HepG2 (cell line): Measurements from ENCODE around the gene ADORA2B. TPM values are rescaled to one million over a fixed set of nuclear protein-coding genes. Genes with fewer than 3 reads are reported as not detected.

Source experiments
- ATAC-seq: fragments of 200-7000 bp; cut with Tn5 transposase; 3 replicates; pipeline ENCODE4 v1.9.1; 2020; ENCODE audit warnings: mild to moderate bottlenecking, moderate library complexity
- BruUV-seq: library from RNA; stranded (reverse); fragments of 400-500 nt; replicated peaks from 2 replicates; lab custom pipeline; 2021; lab: Mats Ljungman, UMichigan
- CTCF ChIA-PET: fragments of 300-600 bp; formaldehyde crosslinking; extraction: SDS; loops from one replicate; lab custom pipeline; 2021; ENCODE audit warnings: low total read pairs, inconsistent platforms, low intra/inter-chr PET ratio; lab: Yijun Ruan, JAX
- POLR2A ChIA-PET: fragments of 350-600 bp; sonication (Branson Sonifier 250); formaldehyde crosslinking; loops from one replicate; lab custom pipeline; 2020; ENCODE audit warnings: antibody characterized with exemption, inconsistent platforms; lab: Yijun Ruan, JAX
- DNase-seq: peaks from one replicate; pipeline ENCODE4 v3.0.0-alpha.2; 2015; ENCODE audit warnings: low spot score
- FAIRE-seq: peaks from 3 replicates; lab custom pipeline; 2011; peaks lifted over from hg19 to GRCh38; lab: Jason Lieb, UNC
- H2AFZ ChIP-seq: one replicate; pipeline ENCODE4 v1.6.1; 2011; ENCODE audit warnings: low read length, inconsistent platforms
- H3K27ac ChIP-seq: fragments of 300-600 bp; 3 replicates; pipeline ENCODE4 v1.8.0; 2011; ENCODE audit warnings: mixed run types, mild to moderate bottlenecking, mixed read lengths, low read length, inconsistent platforms; ENCODE audit not compliant: insufficient read depth; ENCODE audit errors: extremely low read length
- H3K27me3 ChIP-seq, 2 experiments: fragments of 200-600 bp in 1 of 2; 2 replicates in 1 of 2; 3 replicates in 1 of 2; pipeline versions ENCODE4 v1.6.0 to v1.8.0; 2011; ENCODE audit warnings: low read length in 2 of 2, mild to moderate bottlenecking in 2 of 2, moderate library complexity in 2 of 2, inconsistent platforms in 1 of 2; ENCODE audit not compliant: insufficient read depth in 2 of 2, control insufficient read depth in 1 of 2
- H3K36me3 ChIP-seq, 2 experiments: fragments of 200-600 bp in 1 of 2; replicated peaks in 1 of 2; 2 replicates in 1 of 2; 3 replicates in 1 of 2; pipeline versions ENCODE4 v1.5.1 to v1.8.0; 2011; ENCODE audit warnings: low read length in 2 of 2, inconsistent platforms in 1 of 2; ENCODE audit not compliant: insufficient read depth in 2 of 2, control insufficient read depth in 1 of 2
- H3K4me1 ChIP-seq: 2 replicates; pipeline ENCODE4 v1.5.1; 2012; ENCODE audit warnings: low read length, inconsistent platforms; ENCODE audit not compliant: insufficient read depth
- H3K4me2 ChIP-seq: 2 replicates; pipeline ENCODE4 v1.6.0; 2011; ENCODE audit warnings: low read depth, low read length, inconsistent platforms
- H3K4me3 ChIP-seq, 3 experiments: fragments of 200-600 bp in 1 of 3; sonication (generic), shearing (Covaris generic) in 1 of 3; replicated peaks in 1 of 3; 2 replicates each; pipeline ENCODE4 v1.5.1; 2011 to 2016; ENCODE audit warnings: low read length in 3 of 3, inconsistent platforms in 2 of 3, low read depth in 2 of 3, mild to moderate bottlenecking in 2 of 3, control low read depth in 1 of 3, mixed read lengths in 1 of 3; ENCODE audit not compliant: insufficient read depth in 1 of 3
- H3K79me2 ChIP-seq: one replicate; pipeline ENCODE4 v1.6.1; 2011; ENCODE audit warnings: low read length, inconsistent platforms; ENCODE audit not compliant: insufficient read depth
- H3K9ac ChIP-seq: 2 replicates; pipeline ENCODE4 v1.6.0; 2011; ENCODE audit warnings: mild to moderate bottlenecking, low read depth, low read length, inconsistent platforms; ENCODE audit not compliant: insufficient read depth
- H3K9me3 ChIP-seq: 2 replicates; pipeline ENCODE4 v1.5.1; 2012; ENCODE audit warnings: mild to moderate bottlenecking, low read length
- H4K20me1 ChIP-seq: 2 replicates; pipeline ENCODE4 v1.6.0; 2011; ENCODE audit warnings: inconsistent platforms, mild to moderate bottlenecking, low read length, moderate library complexity; ENCODE audit not compliant: insufficient read depth
- EEA1 ChIP-seq: sonication (generic); formaldehyde crosslinking; IDR thresholded peaks from 2 replicates; pipeline ENCODE4 v1.5.1; 2020; ENCODE audit warnings: mild to moderate bottlenecking, missing genetic modification reagents, borderline replicate concordance
- FOXC1 ChIP-seq: sonication (generic); formaldehyde crosslinking; IDR thresholded peaks from 2 replicates; pipeline ENCODE4 v1.8.0; 2022; ENCODE audit warnings: mild to moderate bottlenecking, missing genetic modification reagents, borderline replicate concordance
- HDAC6 ChIP-seq: fragments of 200-600 bp; sonication (generic); IDR thresholded peaks from 2 replicates; pipeline ENCODE4 v1.7.0; 2017; ENCODE audit warnings: mild to moderate bottlenecking, antibody characterized with exemption, low read length, low read depth
- HMG20B ChIP-seq: conservative IDR thresholded peaks from 2 replicates; pipeline ENCODE4 v1.6.1; 2016; ENCODE audit warnings: missing genetic modification reagents, missing compliant biosample characterization
- MAFG ChIP-seq: sonication (generic); formaldehyde crosslinking; IDR thresholded peaks from 2 replicates; pipeline ENCODE4 v1.5.1; 2020; ENCODE audit warnings: mild to moderate bottlenecking, missing genetic modification reagents
- MZF1 ChIP-seq: sonication (generic); formaldehyde crosslinking; IDR thresholded peaks from 2 replicates; pipeline ENCODE4 v1.8.1; 2023; ENCODE audit warnings: mild to moderate bottlenecking, missing genetic modification reagents, borderline replicate concordance
- RFX5 ChIP-seq: IDR thresholded peaks from 2 replicates; pipeline ENCODE4 v1.6.1; 2011; ENCODE audit warnings: low read depth, low read length, improper control_type of control experiment
- SIN3A ChIP-seq: IDR thresholded peaks from 2 replicates; pipeline ENCODE4 v1.6.1; 2011; ENCODE audit warnings: low read depth, mild to moderate bottlenecking, control low read depth, low read length, borderline replicate concordance
- SRSF1 ChIP-seq: fragments of 200-400 bp; formaldehyde crosslinking; optimal IDR thresholded peaks from 2 replicates; pipeline ENCODE3; 2017; ENCODE audit warnings: mild to moderate bottlenecking, low read depth, low read length, moderate library complexity
- TBX2 ChIP-seq: sonication (generic); formaldehyde crosslinking; IDR thresholded peaks from 2 replicates; pipeline ENCODE4 v1.5.0; 2020; ENCODE audit warnings: missing genetic modification reagents, mild to moderate bottlenecking, borderline replicate concordance
- ZNF180 ChIP-seq: sonication (generic); formaldehyde crosslinking; IDR thresholded peaks from 2 replicates; pipeline ENCODE4 v1.4.0; 2020; ENCODE audit warnings: low read depth, missing genetic modification reagents, borderline replicate concordance
- ZNF335 ChIP-seq: sonication (generic); formaldehyde crosslinking; IDR thresholded peaks from 2 replicates; pipeline ENCODE4 v1.4.0; 2020; ENCODE audit warnings: missing genetic modification reagents
- ZNF382 ChIP-seq: sonication (generic); formaldehyde crosslinking; IDR thresholded peaks from 2 replicates; pipeline ENCODE4 v1.5.0; 2020; ENCODE audit warnings: missing genetic modification reagents, mild to moderate bottlenecking, borderline replicate concordance
- ZNF614 ChIP-seq: IDR thresholded peaks from 2 replicates; pipeline ENCODE4 v1.6.1; 2018; ENCODE audit warnings: missing biosample characterization, missing genetic modification reagents, inconsistent platforms, borderline replicate concordance
- ZNF670 ChIP-seq: sonication (generic); formaldehyde crosslinking; IDR thresholded peaks from 2 replicates; pipeline ENCODE4 v1.8.0; 2022; ENCODE audit warnings: mild to moderate bottlenecking, missing genetic modification reagents, borderline replicate concordance
- ZNF678 ChIP-seq: sonication (generic); formaldehyde crosslinking; IDR thresholded peaks from 2 replicates; pipeline ENCODE4 v1.4.0; 2020; ENCODE audit warnings: mild to moderate bottlenecking, missing genetic modification reagents
- ZNF850 ChIP-seq: sonication (generic); formaldehyde crosslinking; conservative IDR thresholded peaks from 2 replicates; pipeline ENCODE4 v1.9.0; 2021; ENCODE audit warnings: mild to moderate bottlenecking, missing genetic modification reagents
- WGBS: methylation state at CpG from one replicate; pipeline ENCODE4 v1.1.6; 2017; ENCODE audit warnings: low lambda C conversion rate; 5-methylcytosine and 5-hydroxymethylcytosine counted together
- in situ Hi-C: cut with HindIII; loops from 2 replicates; pipeline ENCODE4 v1.10.0; 2017; ENCODE audit warnings: low pct_unique_long_range_greater_than_20kb; ENCODE audit not compliant: extremely low pct_ligation_motif_present
- intact Hi-C: fragments of 100-400 bp; cut with micrococcal nuclease; formaldehyde crosslinking; loops from one replicate; pipeline ENCODE4 v1.10.0; 2022; ENCODE audit not compliant: unreplicated experiment
- polyA plus RNA-seq, 8 experiments: library from polyadenylated mRNA; depleted of rRNA in 3 of 8; stranded (reverse) in 7 of 8; unstranded in 1 of 8; fragments of >200 nt; fragmentation: Illumina TruSeq in 4 of 8; extraction: Trizol in 4 of 8; gene quantifications; 2 replicates each; pipeline versions ENCODE4 v1.2.1 to v1.2.3, GENCODE V29; 2011 to 2016; ENCODE audit warnings: low read depth in 4 of 8, missing spikeins in 1 of 8, mixed read lengths in 1 of 8; ENCODE audit not compliant: insufficient read depth in 1 of 8
- total RNA-seq, 5 experiments: library from RNA; depleted of rRNA; stranded (reverse); fragments of >200 nt; fragmentation: Illumina TruSeq; extraction: Trizol; gene quantifications; 2 replicates each; pipeline ENCODE4 v1.2.3, GENCODE V29; 2016; ENCODE audit warnings: low read depth in 1 of 5
- TF ChIP-seq, protein P1 (sequence below): IDR thresholded peaks from 2 replicates; pipeline ENCODE4 v1.6.1; 2016; ENCODE audit warnings: low read depth, control low read depth

ADORA2B gene
- total and polyA plus RNA-seq, 2 of the 13 experiments (the other 11 are each of a cell fraction or from before 2014, with no cell fraction given): 10.4 to 20.0 TPM

GRCh38 chr17:15973016-15973415 lies 28.1 kb downstream of the ADORA2B start:
- in situ Hi-C loops (no loop called here), intact Hi-C loops (no loop called here)
- H3K4me3 ChIP-seq: no peak overlapping the region
- FAIRE-seq (no peak), ATAC-seq (no peak), DNase-seq (no peak)
- peaks cover 7 to 17% of the 10 kb centered on the region in 2 experiments; a peak in 4 of 5 replicates for H3K36me3 ChIP-seq
- H2AFZ ChIP-seq: no peak overlapping the region
- no peaks in the 10 kb centered on the region for H3K9me3 ChIP-seq
- no peak overlapping the region for H3K4me2 ChIP-seq
- no peak overlapping the region for H3K9ac ChIP-seq
- ChIA-PET CTCF (no interaction called here), POLR2A (no interaction called here)
- H4K20me1 ChIP-seq: no peaks in the 10 kb centered on the region
- peaks cover 15% of the 10 kb centered on the region for H3K79me2 ChIP-seq
- no TSS peak for BruUV-seq
- H3K4me1 ChIP-seq: peaks cover 8% of the 10 kb centered on the region
- H3K27me3 ChIP-seq: no peaks in the 10 kb centered on the region
- H3K27ac ChIP-seq: no peak overlapping the region
- no peak for TF ChIP-seq TBX2
- no peak for TF ChIP-seq MAFG (CRISPR knock-in tag)
- TF ChIP-seq, protein P1, sequence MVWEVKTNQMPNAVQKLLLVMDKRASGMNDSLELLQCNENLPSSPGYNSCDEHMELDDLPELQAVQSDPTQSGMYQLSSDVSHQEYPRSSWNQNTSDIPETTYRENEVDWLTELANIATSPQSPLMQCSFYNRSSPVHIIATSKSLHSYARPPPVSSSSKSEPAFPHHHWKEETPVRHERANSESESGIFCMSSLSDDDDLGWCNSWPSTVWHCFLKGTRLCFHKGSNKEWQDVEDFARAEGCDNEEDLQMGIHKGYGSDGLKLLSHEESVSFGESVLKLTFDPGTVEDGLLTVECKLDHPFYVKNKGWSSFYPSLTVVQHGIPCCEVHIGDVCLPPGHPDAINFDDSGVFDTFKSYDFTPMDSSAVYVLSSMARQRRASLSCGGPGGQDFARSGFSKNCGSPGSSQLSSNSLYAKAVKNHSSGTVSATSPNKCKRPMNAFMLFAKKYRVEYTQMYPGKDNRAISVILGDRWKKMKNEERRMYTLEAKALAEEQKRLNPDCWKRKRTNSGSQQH: no peak

DNA sequence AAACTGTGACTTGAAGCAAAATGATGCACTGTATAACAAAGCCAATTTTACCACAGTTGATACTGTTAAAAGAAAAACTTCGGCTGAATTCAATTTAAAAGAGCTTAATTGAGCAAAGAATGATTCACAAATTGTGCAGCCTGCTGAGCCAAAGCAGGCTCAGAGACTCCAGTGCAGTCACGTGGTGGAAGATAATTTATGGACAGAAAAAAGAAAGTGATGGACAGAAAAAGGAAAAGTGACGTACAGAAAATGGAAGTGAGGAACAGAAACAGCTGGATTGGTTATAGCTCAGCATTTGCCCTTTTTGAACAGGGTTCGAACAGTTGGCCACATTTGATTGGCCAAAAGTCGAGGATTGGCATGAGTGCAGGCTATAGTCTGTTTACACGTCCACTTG lies 28.9 kb downstream of the ADORA2B start:
- ChIA-PET CTCF (no interaction called here), POLR2A (no interaction called here)
- Histone ChIP-seq H3K27me3 (no peaks in the 10 kb centered on the region), H3K4me1 (no peaks in the 10 kb centered on the region), H3K9ac (no peak overlapping the region), H3K9me3 (no peaks in the 10 kb centered on the region), H3K36me3 (peaks cover 7 to 17% of the 10 kb centered on the region in 2 experiments; a peak in 4 of 5 replicates), H3K4me3 (no peak overlapping the region), H4K20me1 (no peaks in the 10 kb centered on the region), H3K27ac (no peak overlapping the region), H2AFZ (no peak overlapping the region), H3K4me2 (no peak overlapping the region), H3K79me2 (peaks cover 7% of the 10 kb centered on the region)
- in situ Hi-C loops: no loop called here
- intact Hi-C loops: no loop called here
- FAIRE-seq: no peak
- BruUV-seq: no TSS peak
- WGBS: 93% methylated on average over 6 of the region's 6 CpGs
- no peak for DNase-seq
- no peak for ATAC-seq
- TF ChIP-seq ZNF614 (no peak), ZNF850 (no peak), SRSF1 (no peak), HMG20B (CRISPR knock-in tag) (no peak), ZNF382 (no peak), HDAC6 (no peak), SIN3A (no peak), ZNF180 (CRISPR knock-in tag) (no peak), ZNF335 (CRISPR knock-in tag) (no peak), ZNF678 (no peak), MZF1 (CRISPR knock-in tag) (no peak), FOXC1 (no peak), ZNF670 (no peak), EEA1 (CRISPR knock-in tag) (no peak), RFX5 (no peak)
